Nephron (organoid): ENCODE data around the gene EVC.
"Not testable (repeated sequence)": the region's sequence is repeated elsewhere in the genome, so short reads cannot be mapped to it uniquely, and the experiment has no call there.

Source experiments
- H3K27ac Mint-ChIP-seq, 3 experiments: 2 replicates each; pipeline ENCODE4 v1.8.0; 2020; ENCODE audit warnings: mixed read lengths in 3 of 3, mild to moderate bottlenecking in 2 of 3, moderate library complexity in 1 of 3
- H3K27me3 Mint-ChIP-seq: 2 replicates; pipeline ENCODE4 v1.8.0; 2021; ENCODE audit warnings: low read depth, mild to moderate bottlenecking, moderate library complexity, mixed read lengths
- H3K36me3 Mint-ChIP-seq: 2 replicates; pipeline ENCODE4 v1.8.0; 2020; ENCODE audit warnings: low read depth, mixed read lengths
- H3K4me1 Mint-ChIP-seq: 2 replicates; pipeline ENCODE4 v1.8.0; 2020; ENCODE audit warnings: mixed read lengths
- H3K4me3 Mint-ChIP-seq, 3 experiments: 2 replicates each; pipeline ENCODE4 v1.8.0; 2020; ENCODE audit warnings: mild to moderate bottlenecking in 3 of 3, mixed read lengths in 3 of 3, moderate library complexity in 2 of 3
- H3K9me3 Mint-ChIP-seq: 2 replicates; pipeline ENCODE4 v1.8.0; 2020; ENCODE audit warnings: mixed read lengths
- TF ChIP-seq, protein P1 (sequence below), 3 experiments: fragments of 200-600 bp; sonication (generic); IDR thresholded peaks; one replicate each; pipeline ENCODE4 v1.5.0; 2021; ENCODE audit warnings: antibody characterized with exemption in 3 of 3; ENCODE audit not compliant: unreplicated experiment in 3 of 3

The EVC gene

GRCh38 chr4:5724377-5724776 is 13.4 kb downstream of the EVC start:
- TF ChIP-seq, protein P1, sequence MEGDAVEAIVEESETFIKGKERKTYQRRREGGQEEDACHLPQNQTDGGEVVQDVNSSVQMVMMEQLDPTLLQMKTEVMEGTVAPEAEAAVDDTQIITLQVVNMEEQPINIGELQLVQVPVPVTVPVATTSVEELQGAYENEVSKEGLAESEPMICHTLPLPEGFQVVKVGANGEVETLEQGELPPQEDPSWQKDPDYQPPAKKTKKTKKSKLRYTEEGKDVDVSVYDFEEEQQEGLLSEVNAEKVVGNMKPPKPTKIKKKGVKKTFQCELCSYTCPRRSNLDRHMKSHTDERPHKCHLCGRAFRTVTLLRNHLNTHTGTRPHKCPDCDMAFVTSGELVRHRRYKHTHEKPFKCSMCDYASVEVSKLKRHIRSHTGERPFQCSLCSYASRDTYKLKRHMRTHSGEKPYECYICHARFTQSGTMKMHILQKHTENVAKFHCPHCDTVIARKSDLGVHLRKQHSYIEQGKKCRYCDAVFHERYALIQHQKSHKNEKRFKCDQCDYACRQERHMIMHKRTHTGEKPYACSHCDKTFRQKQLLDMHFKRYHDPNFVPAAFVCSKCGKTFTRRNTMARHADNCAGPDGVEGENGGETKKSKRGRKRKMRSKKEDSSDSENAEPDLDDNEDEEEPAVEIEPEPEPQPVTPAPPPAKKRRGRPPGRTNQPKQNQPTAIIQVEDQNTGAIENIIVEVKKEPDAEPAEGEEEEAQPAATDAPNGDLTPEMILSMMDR (IDR thresholded peaks at IDR 0.05; ENCODE audit: unreplicated experiment in 3 of 3): no peak
- H3K36me3 Mint-ChIP-seq: peaks cover 61% of the 10 kb centered on the region
- peaks cover 5% of the 10 kb centered on the region for H3K4me1 Mint-ChIP-seq
- H3K27ac Mint-ChIP-seq: peak overlapping the region in 2 of 3 experiments; percentile 74 to 82
- peaks cover 15% of the 10 kb centered on the region for H3K9me3 Mint-ChIP-seq
- no peaks in the 10 kb centered on the region for H3K27me3 Mint-ChIP-seq
- no peak overlapping the region for H3K4me3 Mint-ChIP-seq

GRCh38 chr4:5728412-5728811 is 17.4 kb downstream of the EVC start:
- not testable (repeated sequence) for H3K4me3 Mint-ChIP-seq, H3K27me3 Mint-ChIP-seq, H3K4me1 Mint-ChIP-seq

DNA sequence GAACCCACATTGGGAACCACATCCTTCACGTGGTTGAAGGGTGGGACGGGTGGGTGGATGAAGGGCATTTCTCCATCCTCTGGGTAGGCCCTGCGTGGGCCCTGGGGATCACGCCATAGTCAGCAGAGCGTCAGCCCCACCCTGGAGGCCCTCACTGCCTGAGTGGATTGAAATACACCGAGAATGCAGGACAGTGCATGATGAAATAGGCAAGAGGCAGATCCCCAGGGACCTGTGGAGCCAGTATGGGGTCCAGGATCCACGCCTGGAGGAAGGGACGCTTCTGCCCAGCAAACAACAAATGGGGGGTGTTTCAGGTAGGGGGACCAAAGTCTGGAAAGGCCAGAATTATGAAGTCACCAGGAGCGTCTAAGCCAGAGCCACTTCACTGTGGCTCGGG is 19.4 kb downstream of the EVC start:
- Mint-ChIP-seq H3K4me1 (no peaks in the 10 kb centered on the region), H3K36me3 (peaks cover 69% of the 10 kb centered on the region), H3K9me3 (peaks cover 9% of the 10 kb centered on the region), H3K4me3 (no peak overlapping the region), H3K27ac (no peak overlapping the region), H3K27me3 (no peaks in the 10 kb centered on the region)
- TF ChIP-seq, protein P1 (IDR thresholded peaks at IDR 0.05; ENCODE audit: unreplicated experiment in 3 of 3): no peak

More at GRCh38 chr4:5728412-5728811, 17.4 kb downstream of the EVC start:
- H3K36me3 Mint-ChIP-seq: peaks cover 73% of the 10 kb centered on the region
- peaks cover 15% of the 10 kb centered on the region for H3K9me3 Mint-ChIP-seq
- H3K27ac Mint-ChIP-seq: not testable (repeated sequence)

GRCh38 chr4:5730993-5731990 is 20.3 kb downstream of the EVC start:
- no peaks in the 10 kb centered on the region for H3K4me1 Mint-ChIP-seq

DNA sequence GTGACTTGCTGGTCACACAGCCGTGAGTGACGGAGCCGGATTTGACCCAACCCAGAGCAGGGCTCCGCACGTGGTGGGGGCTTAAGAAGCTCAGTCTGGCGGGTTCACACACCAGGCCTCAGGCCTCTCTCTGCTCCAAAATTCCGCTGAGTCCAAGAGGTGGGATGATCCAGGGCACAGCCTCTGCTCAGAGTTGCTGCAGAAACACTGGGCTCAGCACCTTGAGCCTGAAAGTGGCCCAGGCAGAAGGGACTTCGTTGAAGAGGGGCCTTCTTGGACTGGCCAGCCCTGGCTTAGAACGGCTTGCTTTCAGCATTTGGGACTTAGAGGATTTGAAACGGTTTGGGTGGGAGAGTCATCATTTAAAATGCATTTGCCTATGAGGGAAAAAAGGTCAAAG is 21.2 kb downstream of the EVC start:
- no peaks in the 10 kb centered on the region for H3K4me1 Mint-ChIP-seq
- no peaks in the 10 kb centered on the region for H3K27me3 Mint-ChIP-seq
- H3K36me3 Mint-ChIP-seq: peaks cover 71% of the 10 kb centered on the region
- TF ChIP-seq, protein P1 (IDR thresholded peaks at IDR 0.05; ENCODE audit: unreplicated experiment in 3 of 3): no peak
- no peaks in the 10 kb centered on the region for H3K9me3 Mint-ChIP-seq
- H3K27ac Mint-ChIP-seq: no peak overlapping the region
- H3K4me3 Mint-ChIP-seq: no peak overlapping the region

More at GRCh38 chr4:5730993-5731990, 20.3 kb downstream of the EVC start:
- H3K9me3 Mint-ChIP-seq: no peaks in the 10 kb centered on the region
- TF ChIP-seq, protein P1 (IDR thresholded peaks at IDR 0.05; ENCODE audit: unreplicated experiment in 3 of 3): no peak
- no peak overlapping the region for H3K4me3 Mint-ChIP-seq
- H3K27me3 Mint-ChIP-seq: no peaks in the 10 kb centered on the region
- H3K27ac Mint-ChIP-seq: no peak overlapping the region
- peaks cover 66% of the 10 kb centered on the region for H3K36me3 Mint-ChIP-seq

- TF ChIP-seq, protein P1 (IDR thresholded peaks at IDR 0.05; ENCODE audit: unreplicated experiment in 3 of 3): no peak
- Mint-ChIP-seq H3K9me3 (no peaks in the 10 kb centered on the region), H3K4me1 (no peaks in the 10 kb centered on the region), H3K36me3 (peaks cover 71% of the 10 kb centered on the region), H3K27ac (no peak overlapping the region), H3K27me3 (no peaks in the 10 kb centered on the region), H3K4me3 (no peak overlapping the region)
These were observed 23.9 kb downstream of the EVC start for GRCh38 chr4:5734853-5735252.
